ENCODE data around the gene BLID.
A peak's percentile ranks its signal among the peaks of the same experiment; 100 is the strongest.

BLID gene, protein sequence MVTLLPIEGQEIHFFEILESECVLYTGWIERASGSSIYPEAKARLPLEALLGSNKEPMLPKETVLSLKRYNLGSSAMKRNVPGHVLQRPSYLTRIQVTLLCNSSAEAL

DNA sequence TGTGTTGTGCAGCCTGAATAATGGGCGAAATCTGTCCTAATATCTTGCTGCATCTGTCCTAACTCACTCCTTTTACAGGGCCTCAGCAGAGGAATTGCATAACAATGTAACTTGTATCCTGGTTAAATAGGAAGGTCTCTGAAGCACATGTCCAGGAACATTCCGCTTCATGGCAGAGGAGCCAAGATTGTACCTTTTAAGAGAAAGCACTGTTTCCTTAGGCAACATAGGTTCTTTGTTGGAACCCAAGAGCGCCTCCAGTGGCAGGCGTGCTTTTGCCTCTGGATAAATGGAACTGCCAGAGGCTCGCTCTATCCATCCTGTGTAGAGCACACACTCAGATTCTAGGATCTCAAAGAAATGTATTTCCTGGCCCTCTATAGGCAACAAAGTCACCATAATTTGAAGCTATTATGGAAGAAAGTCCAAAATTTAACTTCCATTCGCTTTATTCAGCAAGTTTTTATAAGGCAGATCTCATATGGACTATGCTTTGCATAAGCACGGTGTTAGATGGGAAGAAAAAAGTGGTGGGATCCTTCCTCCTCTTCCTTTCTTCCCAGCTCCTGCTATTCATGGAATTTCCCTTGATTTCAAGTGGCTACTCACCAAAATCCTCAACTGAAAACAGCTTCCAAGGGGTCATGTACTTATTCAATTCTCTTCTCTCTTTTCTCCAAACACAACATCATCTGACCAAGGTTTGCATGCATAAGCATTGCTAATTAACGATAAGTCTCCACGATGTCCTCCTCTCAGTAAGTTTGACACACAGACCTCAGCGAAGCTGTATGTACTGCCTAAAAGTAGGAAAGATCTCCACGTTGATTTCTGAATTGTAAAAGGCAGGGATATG is at the start of gene BLID:
BLID (minus strand) TSS at position 692 of the 856 bp plus-strand sequence; CDS start at position 399, 293 bp downstream.
- Mint-ChIP-seq H3K4me3 (no peak within 1 kb of the TSS), H3K36me3 (no peaks in the 10 kb centered on the region), H3K4me1 (no peaks in the 10 kb centered on the region), H3K9me3 (no peaks in the 10 kb centered on the region), H3K27me3 (peaks cover 9% of the 10 kb centered on the region), H3K27ac (no peak within 1 kb of the TSS)
- no peak for ATAC-seq

- Mint-ChIP-seq H3K4me3 (no peak overlapping the region), H3K9me3 (no peaks in the 10 kb centered on the region), H3K27ac (no peak overlapping the region), H3K4me1 (no peaks in the 10 kb centered on the region), H3K36me3 (no peaks in the 10 kb centered on the region), H3K27me3 (no peaks in the 10 kb centered on the region)
- no peak for ATAC-seq
These were observed 47.2 kb upstream of the BLID start for GRCh38 chr11:122163053-122163819.

- H3K9me3 Mint-ChIP-seq: no peaks in the 10 kb centered on the region
- peaks cover 9% of the 10 kb centered on the region for H3K4me1 Mint-ChIP-seq
- no peaks in the 10 kb centered on the region for H3K36me3 Mint-ChIP-seq
- H3K27me3 Mint-ChIP-seq: no peaks in the 10 kb centered on the region
- no peak overlapping the region for H3K4me3 Mint-ChIP-seq
- no peak for ATAC-seq
- no peak overlapping the region for H3K27ac Mint-ChIP-seq
These were observed 46.1 kb upstream of the BLID start for GRCh38 chr11:122162095-122162494.

DNA sequence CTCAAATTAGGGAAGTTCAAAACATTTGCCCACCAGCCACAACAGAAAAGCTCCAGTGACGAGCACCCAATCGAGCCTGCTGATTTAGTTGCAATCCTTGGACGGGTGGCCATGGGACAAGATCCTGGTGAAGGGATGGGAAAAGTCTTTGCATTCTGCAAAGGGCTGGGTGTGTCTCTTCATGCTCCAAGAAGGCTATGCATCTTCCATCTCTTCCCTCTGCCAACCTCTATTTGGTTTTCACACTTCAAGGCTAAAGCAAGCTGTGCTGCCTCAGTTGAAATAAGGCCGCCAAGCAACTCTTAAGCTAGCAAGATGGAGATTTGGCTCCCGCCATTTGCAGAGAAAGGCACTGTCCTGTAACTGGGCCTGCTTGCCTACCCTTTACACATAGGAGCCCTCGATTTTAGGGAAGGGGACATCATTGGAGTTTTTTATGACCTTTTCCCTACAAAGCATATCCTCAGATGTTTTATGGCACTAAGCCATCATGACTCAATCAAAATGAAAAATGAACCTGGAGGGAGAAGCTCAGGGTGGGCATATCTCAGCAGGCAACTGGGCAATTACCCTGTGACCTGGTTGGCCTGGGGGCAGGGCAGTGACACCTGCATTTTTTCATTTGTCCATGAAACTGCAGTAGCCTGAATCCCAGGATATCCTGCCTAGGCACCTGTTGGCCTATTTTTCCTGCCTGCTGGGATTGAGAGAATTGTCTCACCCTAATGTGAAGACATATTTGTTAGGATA is 45.0 kb upstream of the BLID start:
- ATAC-seq: no peak
- H3K9me3 Mint-ChIP-seq: no peaks in the 10 kb centered on the region
- peaks cover 18% of the 10 kb centered on the region for H3K4me1 Mint-ChIP-seq
- no peaks in the 10 kb centered on the region for H3K36me3 Mint-ChIP-seq
- peaks cover 10% of the 10 kb centered on the region for H3K27me3 Mint-ChIP-seq
- no peak overlapping the region for H3K4me3 Mint-ChIP-seq
- H3K27ac Mint-ChIP-seq: no peak overlapping the region

- peaks cover 10% of the 10 kb centered on the region for H3K27me3 Mint-ChIP-seq
- no peaks in the 10 kb centered on the region for H3K36me3 Mint-ChIP-seq
- no peaks in the 10 kb centered on the region for H3K9me3 Mint-ChIP-seq
- no peak for ATAC-seq
- H3K27ac Mint-ChIP-seq: no peak overlapping the region
- no peak overlapping the region for H3K4me3 Mint-ChIP-seq
- peaks cover 18% of the 10 kb centered on the region for H3K4me1 Mint-ChIP-seq
These were observed 43.8 kb upstream of the BLID start for GRCh38 chr11:122159861-122160260.

GRCh38 chr11:122159173-122159721 is 43.2 kb upstream of the BLID start:
- no peak for ATAC-seq
- Mint-ChIP-seq H3K27me3 (peaks cover 10% of the 10 kb centered on the region), H3K27ac (no peak overlapping the region), H3K4me3 (no peak overlapping the region), H3K4me1 (peaks cover 18% of the 10 kb centered on the region), H3K36me3 (no peaks in the 10 kb centered on the region), H3K9me3 (no peaks in the 10 kb centered on the region)

- Mint-ChIP-seq H3K4me1 (peaks cover 18% of the 10 kb centered on the region), H3K27ac (no peak overlapping the region), H3K9me3 (no peaks in the 10 kb centered on the region), H3K36me3 (no peaks in the 10 kb centered on the region), H3K27me3 (peaks cover 10% of the 10 kb centered on the region), H3K4me3 (no peak overlapping the region)
- no peak for ATAC-seq
These were observed 42.2 kb upstream of the BLID start for GRCh38 chr11:122158171-122158570.

DNA sequence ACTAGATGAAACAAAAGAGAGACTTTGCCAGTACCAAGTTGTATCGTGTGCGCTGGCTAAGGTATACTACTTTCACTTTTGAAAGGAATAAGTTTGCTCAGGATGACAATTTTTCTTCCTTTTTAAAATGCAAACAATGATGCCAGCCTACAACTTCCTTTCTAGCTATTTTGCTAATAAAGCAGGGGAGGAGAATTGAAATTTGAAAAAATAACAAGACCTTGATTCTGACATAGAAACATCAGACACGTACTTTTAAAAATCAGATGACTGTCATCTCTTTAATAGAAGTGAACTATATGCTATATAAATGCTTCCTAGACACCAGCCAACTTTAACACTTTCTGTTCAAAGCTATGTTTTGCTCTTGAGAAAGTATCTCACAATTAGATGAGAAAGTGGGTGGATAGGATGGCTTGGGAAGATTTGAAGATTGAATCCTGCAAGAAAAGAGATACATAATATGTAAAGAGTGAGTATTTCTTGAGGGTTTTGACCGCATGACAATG is 41.7 kb upstream of the BLID start:
- Mint-ChIP-seq H3K27me3 (peaks cover 10% of the 10 kb centered on the region), H3K4me3 (peak overlapping the region; percentile 47)
- ATAC-seq: no peak

DNA sequence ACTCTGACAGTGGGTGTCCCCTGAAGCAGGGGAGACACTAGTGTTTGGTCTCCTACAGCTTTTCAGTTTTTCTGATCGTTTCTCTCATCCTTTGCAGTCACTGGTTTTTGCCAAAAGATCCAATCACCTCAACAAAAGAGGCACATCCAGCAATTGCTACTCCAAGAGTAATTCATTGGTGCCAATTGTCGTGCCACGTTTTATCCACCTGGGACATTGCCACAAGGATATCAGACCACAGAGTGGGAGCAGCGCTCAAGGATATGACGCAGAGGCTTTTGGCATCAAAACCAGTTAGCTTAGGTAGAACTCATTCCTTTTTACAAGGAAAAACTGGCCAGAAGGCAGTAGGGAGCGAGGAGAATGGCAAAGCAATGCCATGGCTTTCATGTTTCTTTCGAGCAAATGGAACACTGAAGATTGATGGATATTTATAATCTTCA is 40.9 kb upstream of the BLID start:
- Mint-ChIP-seq H3K9me3 (no peaks in the 10 kb centered on the region), H3K27ac (no peak overlapping the region), H3K36me3 (no peaks in the 10 kb centered on the region), H3K4me1 (peaks cover 18% of the 10 kb centered on the region), H3K27me3 (peaks cover 10% of the 10 kb centered on the region), H3K4me3 (peak overlapping the region; percentile 47)
- no peak for ATAC-seq

More for the DNA sequence above, 41.7 kb upstream of the BLID start:
- Mint-ChIP-seq H3K36me3 (no peaks in the 10 kb centered on the region), H3K9me3 (no peaks in the 10 kb centered on the region), H3K27ac (no peak overlapping the region), H3K4me1 (peaks cover 18% of the 10 kb centered on the region)

DNA sequence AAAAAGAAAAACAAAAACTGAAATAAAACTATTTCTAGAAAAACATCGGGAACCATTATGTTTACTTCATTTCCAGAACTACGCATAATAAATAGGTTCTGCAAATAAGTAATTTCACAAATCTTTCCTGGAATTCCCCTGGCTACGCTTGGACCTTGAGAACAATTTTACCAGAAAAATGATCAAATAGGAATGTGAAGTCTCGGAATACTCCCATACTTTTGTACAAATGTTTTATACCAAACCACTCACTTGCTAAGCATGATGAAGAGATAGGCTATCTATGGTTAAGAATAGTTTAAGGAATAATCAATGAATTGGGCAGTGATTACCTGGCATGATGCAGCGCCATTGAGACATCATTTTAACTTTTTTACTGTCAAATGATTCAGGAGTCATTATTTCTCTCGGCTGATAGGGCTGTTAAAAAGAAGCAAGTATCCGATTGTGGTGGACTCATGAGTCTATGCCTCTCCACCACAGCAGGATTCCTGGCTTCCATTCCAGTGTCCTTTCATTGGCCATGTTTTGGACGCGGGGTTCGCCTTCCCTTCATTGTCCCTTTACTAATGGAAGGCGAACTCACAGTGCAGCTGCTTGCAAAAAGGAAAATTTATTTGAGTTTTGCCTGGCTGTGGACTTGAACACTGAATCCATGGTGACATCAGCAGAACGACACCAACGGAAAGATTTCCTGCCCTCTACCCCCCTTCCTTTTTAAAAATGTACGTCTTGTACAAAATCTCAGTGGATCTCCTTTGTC is 39.9 kb upstream of the BLID start:
- H3K27ac Mint-ChIP-seq: no peak overlapping the region
- peaks cover 18% of the 10 kb centered on the region for H3K4me1 Mint-ChIP-seq
- no peak for ATAC-seq
- peaks cover 10% of the 10 kb centered on the region for H3K27me3 Mint-ChIP-seq
- no peaks in the 10 kb centered on the region for H3K36me3 Mint-ChIP-seq
- no peak overlapping the region for H3K4me3 Mint-ChIP-seq
- no peaks in the 10 kb centered on the region for H3K9me3 Mint-ChIP-seq

GRCh38 chr11:122154994-122155393 is 39.0 kb upstream of the BLID start:
- H3K9me3 Mint-ChIP-seq: no peaks in the 10 kb centered on the region
- peaks cover 10% of the 10 kb centered on the region for H3K27me3 Mint-ChIP-seq
- no peak overlapping the region for H3K4me3 Mint-ChIP-seq
- H3K36me3 Mint-ChIP-seq: no peaks in the 10 kb centered on the region
- no peak for ATAC-seq
- peaks cover 18% of the 10 kb centered on the region for H3K4me1 Mint-ChIP-seq
- H3K27ac Mint-ChIP-seq: no peak overlapping the region

DNA sequence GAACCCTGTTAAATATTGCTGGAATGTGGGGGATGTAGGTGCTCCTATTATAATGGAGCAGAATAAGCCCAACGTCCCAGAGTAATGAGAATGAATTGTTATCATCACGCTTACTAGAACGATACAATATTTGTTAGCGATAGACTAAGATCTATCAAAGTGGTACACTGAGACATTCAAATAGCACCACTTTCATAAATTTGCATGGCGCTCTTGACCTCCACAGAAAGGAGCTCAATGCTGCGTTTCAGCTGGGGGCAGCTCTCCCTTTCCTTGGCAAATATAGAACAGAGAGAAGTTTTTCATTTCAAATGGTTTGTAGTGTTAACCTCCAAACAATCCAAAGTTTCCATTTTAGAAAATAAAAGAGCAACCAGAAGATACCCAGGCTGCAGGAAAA is 38.2 kb upstream of the BLID start:
- Mint-ChIP-seq H3K4me3 (no peak overlapping the region), H3K9me3 (no peaks in the 10 kb centered on the region), H3K4me1 (peaks cover 18% of the 10 kb centered on the region), H3K27me3 (peaks cover 10% of the 10 kb centered on the region), H3K27ac (no peak overlapping the region), H3K36me3 (no peaks in the 10 kb centered on the region)
- no peak for ATAC-seq

- no peak for ATAC-seq
- no peaks in the 10 kb centered on the region for H3K9me3 Mint-ChIP-seq
- H3K27ac Mint-ChIP-seq: no peak overlapping the region
- H3K4me1 Mint-ChIP-seq: peaks cover 18% of the 10 kb centered on the region
- H3K4me3 Mint-ChIP-seq: no peak overlapping the region
- no peaks in the 10 kb centered on the region for H3K36me3 Mint-ChIP-seq
- peaks cover 10% of the 10 kb centered on the region for H3K27me3 Mint-ChIP-seq
These were observed 37.7 kb upstream of the BLID start for GRCh38 chr11:122153746-122154145.

Measured in stimulated activated memory B cell treated with anti-CD40 and anti-IgM and Interleukin-4, amounts not matched to agents 10 μg/mL and 1 μg/mL and 100 μg/mL, for 72 hours (primary cell).